ENCODE measurements around the gene HIF1A.
"Not testable (repeated sequence)": the region's sequence is repeated elsewhere in the genome, so short reads cannot be mapped to it uniquely, and the experiment has no call there.

Gene HIF1A

DNA sequence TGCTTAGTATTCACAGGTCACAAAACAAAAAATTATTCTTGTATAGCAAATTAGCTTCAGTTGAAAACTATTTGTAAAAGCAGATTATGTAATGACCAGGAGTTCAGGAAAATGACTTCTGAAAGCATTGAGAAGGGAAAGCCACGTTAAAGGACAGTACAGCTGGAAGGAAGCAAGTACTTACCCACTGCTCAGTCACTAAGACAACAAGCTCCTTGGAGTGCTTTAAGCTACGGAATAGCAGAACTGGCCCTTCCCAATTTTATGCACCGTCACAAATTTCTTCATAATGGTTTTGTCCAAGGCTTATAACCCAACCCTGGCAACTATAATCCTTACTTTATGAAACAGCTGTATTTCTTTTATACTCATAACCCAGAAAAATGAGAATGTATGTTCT is 54.0 kb downstream of the HIF1A start:
- DNase-seq (ENCODE audit: low read depth): no peak

GRCh38 chr14:61749867-61750266 is 54.6 kb downstream of the HIF1A start:
- DNase-seq (ENCODE audit: low read depth): no peak

DNA sequence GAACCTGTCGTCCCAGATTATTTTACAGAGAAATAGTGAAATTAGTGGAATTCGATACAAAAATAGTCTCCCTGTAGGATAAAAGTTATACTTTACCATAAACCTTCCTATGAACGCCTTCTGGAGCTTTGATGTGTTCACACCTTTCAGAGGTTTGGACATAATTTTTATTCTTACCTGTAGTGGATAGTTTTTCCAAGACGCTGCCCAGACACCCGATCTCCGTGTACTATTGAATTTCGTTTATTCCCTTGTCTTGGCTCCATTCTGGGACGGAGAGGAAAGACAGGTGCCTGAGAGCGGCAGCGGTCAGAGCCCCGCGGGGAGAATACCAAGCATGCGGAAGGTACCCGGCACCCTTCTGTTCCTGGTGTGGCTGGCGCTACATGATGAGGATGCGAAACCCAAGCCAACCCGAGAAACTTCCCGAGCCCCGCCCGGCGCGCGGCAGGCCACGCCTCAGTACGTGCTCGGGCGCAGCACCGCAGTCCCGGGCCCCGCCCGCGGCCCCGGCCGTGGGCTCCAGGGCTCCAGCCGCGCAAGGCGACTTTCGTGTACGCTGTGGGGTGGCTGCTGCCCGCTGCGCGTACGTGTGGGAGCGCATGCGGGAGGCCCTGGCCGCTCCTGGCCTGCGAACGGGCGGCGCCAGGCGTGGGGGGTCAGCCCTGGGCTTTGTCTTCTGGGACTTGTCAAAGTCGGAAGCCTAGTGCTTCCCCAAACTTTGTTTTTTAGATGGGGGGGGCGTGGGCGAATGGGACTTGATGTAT is 55.6 kb downstream of the HIF1A start:
- DNase-seq (ENCODE audit: low read depth): peak; percentile 63

- DNase-seq (ENCODE audit: low read depth): no peak
Measured at GRCh38 chr14:61751475-61751989, 56.2 kb downstream of the HIF1A start.

- no peak for DNase-seq (ENCODE audit: low read depth)
Measured at GRCh38 chr14:61752626-61753025, 57.3 kb downstream of the HIF1A start.

- DNase-seq (ENCODE audit: low read depth): no peak
Measured at GRCh38 chr14:61753631-61754030, 58.3 kb downstream of the HIF1A start.

- no peak for DNase-seq (ENCODE audit: low read depth)
Measured at GRCh38 chr14:61754627-61755381, 59.5 kb downstream of the HIF1A start.

GRCh38 chr14:61755382-61755742 is 60.0 kb downstream of the HIF1A start:
- DNase-seq (ENCODE audit: low read depth): not testable (repeated sequence)

- no peak for DNase-seq (ENCODE audit: low read depth)
Measured at GRCh38 chr14:61756135-61756534, 60.8 kb downstream of the HIF1A start.

GRCh38 chr14:61759878-61760277 is 64.6 kb downstream of the HIF1A start:
- DNase-seq (ENCODE audit: low read depth): no peak

DNA sequence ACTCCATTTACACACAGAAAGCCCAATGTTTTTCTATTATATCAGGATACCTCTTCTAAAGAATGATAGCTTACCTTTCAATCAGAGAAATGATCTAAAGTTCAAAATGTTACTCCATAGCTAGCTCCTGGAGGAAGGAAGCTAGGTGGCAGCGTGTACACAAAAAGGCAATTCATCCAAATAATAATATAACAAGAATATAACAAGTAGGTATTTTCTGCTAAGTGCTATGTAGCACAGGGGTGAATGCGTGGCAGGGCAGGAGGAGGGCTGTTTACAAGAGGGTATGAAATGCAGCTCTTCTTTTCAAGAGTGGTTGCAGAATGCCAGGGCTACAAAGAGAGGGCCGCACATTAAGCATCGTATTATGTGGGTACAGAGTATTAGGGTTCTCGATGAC is 66.2 kb downstream of the HIF1A start:
- no peak for DNase-seq (ENCODE audit: low read depth)

DNA sequence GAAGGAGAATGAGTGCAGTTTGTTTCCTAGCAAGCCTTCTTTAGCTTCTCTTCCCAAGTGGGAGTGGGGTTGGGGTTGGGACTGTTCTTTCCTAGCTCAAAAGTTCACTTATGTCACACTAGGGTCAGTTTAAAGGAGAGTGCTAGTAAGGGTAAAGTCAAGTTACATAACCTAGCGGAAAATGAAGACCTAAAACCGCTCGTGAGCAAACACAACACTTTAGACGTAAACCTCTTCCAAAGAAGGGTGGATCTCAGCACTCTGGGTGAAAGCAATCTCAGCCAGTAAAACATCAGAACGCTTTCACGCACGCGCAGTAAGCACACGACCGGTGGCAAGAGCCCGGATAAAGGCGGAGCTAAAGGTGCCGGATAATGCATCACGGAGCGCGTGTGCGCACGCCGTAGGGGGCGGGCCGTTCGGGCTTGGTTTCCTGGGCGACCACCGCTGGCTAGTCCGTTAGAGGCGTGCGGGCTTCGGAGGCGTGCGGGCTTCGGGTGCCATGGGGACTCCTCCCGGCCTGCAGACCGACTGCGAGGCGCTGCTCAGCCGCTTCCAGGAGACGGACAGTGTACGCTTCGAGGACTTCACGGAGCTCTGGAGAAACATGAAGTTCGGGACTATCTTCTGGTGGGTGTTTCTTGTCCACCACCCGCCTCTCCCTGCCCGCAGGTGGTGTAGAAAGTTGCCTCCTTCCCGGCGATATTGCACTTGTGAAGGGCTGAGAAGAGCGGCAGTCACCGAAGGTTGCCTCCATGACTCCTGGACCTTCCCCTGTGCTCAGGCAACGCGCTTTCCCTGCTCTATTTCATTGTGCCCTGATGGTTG is 66.9 kb downstream of the HIF1A start, which contains the start of gene SNAPC1:
TSS of gene SNAPC1 (plus strand) at position 462 of the 828 bp plus-strand sequence. CDS start at position 503, 41 bp downstream.
- peak; percentile 96 for DNase-seq (ENCODE audit: low read depth)

DNA sequence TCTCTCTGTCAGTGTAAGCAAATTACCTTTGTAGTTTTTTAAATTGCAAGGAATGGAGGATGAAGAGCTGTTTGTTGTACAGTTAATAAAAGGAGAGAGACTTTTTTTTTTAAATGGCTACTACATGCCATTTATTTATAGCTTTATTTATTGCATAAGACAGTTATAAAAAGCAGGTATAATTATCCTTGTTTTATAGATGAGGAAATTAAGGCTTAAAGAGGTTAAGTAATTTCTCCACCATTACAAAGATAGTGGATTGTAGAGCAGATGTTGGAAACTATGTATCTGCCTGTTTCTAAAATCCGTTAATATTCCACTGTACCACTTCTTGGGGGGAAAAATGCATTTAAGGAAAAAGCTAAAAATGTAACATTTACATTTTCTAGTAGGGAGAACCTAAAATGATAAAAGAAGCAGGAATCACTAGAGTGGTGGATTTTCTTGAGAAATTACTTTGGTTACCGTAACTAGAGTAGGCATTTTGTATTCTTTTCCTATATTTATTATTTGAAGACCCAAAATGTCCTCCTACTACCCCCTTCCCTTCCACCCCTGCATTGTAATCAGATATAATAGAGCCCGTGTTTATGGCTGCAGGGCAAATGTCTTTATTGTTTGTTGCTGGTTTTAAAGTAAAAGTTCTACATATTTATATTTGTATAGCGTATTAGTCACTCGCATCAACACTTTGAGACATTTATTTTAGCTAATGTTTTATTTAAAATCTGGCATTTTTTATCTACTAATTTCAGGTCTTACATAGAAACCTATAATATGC is 69.2 kb downstream of the HIF1A start:
- no peak for DNase-seq (ENCODE audit: low read depth)

- no peak for DNase-seq (ENCODE audit: low read depth)
Measured at GRCh38 chr14:61765225-61765943, 70.1 kb downstream of the HIF1A start.

DNA sequence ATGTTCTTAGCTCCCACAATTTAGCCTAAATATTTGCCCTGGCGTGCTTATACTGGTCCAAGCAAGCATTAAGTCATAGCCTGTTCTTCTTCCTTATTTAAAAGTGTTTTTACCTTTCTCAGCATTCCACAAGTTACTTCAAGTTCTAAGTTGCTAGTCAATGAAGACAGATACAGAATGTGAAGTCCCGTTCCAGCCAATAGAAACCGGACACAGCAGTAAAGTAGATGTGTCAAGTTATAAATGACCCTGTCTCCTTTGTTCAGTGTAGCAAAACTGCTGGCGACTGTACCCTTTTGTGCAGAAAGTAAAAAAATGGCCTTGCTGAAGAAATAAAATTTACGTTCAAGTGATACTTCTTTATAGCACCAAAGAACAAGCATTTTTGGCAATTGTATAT is 70.8 kb downstream of the HIF1A start:
- DNase-seq (ENCODE audit: low read depth): no peak

DNA sequence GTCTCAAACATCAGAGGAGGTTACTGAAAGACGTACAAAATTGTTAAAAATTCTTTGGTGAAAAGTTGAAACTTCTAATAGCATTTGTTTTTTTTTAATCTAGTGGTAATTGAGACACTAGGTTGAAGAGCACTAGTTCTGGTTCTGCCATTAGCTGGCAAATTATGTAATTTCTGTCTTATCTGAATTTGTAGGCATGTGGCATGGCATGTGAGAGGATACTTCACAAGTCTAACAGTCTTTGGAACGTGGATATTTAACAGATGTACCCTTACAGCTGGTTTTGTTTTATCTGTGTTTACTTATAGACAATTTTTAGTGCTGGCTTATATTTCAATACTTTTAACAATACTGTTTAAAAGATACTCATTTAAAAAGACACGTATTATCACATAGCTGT is 72.9 kb downstream of the HIF1A start:
- no peak for DNase-seq (ENCODE audit: low read depth)

DNA sequence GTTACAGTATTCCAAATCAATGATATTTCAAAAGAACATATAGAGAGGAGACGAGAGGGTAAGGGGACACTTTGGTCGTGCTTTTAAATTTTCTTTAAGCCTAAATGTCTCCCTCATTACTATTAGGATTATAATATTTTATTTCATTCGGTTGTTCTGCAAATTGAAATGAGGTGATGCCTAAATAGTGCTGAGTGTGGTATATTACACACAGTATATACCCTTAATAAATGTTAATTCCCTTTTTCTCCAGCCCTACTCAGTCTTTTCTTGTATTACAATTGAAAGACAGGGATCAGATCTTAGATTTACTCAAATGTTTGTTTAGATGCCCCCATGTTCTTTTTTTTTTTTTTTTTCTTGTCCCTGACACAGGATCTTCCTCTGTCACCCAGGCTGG is 74.6 kb downstream of the HIF1A start:
- DNase-seq (ENCODE audit: low read depth): no peak

DNA sequence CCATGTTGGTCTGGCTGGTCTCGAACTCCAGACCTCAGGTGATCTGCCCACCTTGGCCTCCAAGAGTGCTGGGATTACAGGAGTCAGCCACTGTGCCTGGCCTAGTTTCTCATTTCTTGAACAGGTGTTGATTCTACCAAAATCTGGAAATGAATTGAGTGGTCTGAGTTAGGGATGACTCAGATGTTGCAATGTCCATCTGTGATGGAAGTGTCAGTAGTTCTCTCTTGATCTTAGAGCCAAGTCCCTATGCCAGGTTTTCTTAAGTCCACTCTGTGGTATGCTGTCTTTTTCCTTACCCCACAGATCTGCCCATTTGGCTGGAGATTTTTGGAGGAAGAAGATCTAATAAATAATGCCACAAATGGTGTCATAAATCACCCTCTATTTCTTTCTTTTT is 79.5 kb downstream of the HIF1A start:
- DNase-seq (ENCODE audit: low read depth): no peak

DNA sequence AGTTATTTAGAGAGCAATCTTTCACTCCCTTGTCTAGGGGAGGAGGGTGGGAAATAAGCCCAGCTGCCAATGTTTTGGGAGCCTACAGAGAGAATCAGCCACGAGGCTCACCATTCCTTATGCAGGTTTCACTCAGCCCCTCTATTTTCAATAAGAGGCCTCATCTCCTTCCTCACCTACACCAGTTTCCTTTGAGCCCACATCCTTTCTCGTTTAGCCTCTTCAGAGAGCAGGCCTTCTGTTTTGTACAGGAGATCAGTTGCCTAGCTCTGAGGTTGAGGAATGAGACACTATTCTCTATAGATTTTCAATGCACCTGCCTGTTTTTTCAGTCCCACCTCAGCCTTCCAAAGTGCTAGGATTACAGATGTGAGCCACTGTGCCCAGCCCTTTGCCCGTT is 84.8 kb downstream of the HIF1A start:
- no peak for DNase-seq (ENCODE audit: low read depth)

DNA sequence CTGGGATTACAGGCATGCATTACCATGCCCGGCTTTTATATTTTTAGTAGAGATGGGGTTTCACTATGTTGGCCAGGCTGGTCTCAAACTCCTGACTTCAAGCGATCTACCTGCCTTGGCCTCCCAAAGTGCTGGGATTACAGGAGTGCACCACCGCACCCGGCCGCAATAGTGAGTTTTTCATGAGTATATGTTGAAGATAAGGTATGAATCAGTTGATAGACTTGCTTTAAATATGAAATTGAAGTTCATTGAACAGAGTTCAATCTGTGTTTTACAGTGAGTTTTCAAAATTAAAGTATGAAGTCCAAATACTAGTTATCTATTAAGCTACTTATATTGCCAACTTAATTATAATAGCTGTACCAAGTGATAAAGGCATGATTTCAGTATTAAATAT is 102.0 kb downstream of the HIF1A start:
- no peak for DNase-seq (ENCODE audit: low read depth)
